OCI-LY7 (cell line): ENCODE results near the gene NPIPA5. TPM values are rescaled to one million over a fixed set of nuclear protein-coding genes. Genes with fewer than 3 reads are reported as not detected.
"Not testable (repeated sequence)": the region's sequence is repeated elsewhere in the genome, so short reads cannot be mapped to it uniquely, and the experiment has no call there.

Experiments used
- BruUV-seq: library from RNA; stranded (reverse); fragments of 400-500 nt; replicated peaks from 2 replicates; lab custom pipeline; 2021; lab: Mats Ljungman, UMichigan
- CTCF ChIA-PET: fragments of 300-600 bp; sonication (Branson Sonifier 250); formaldehyde crosslinking; loops from one replicate; lab custom pipeline; 2022; ENCODE audit warnings: antibody characterized with exemption; ENCODE audit not compliant: unreplicated experiment; lab: Charles Lee
- POLR2A ChIA-PET: fragments of 300-600 bp; sonication (Branson Sonifier 250); formaldehyde crosslinking; loops from one replicate; lab custom pipeline; 2022; ENCODE audit warnings: antibody characterized with exemption; lab: Charles Lee
- DNase-seq: peaks from one replicate; pipeline ENCODE4 v3.0.0-alpha.2; 2015; ENCODE audit warnings: low spot score
- H2AFZ ChIP-seq: fragments of 200-600 bp; sonication (generic), shearing (Covaris generic); 2 replicates; pipeline ENCODE4 v1.6.1; 2014; ENCODE audit warnings: mild to moderate bottlenecking, antibody characterized with exemption, low read length, moderate library complexity
- H3K27ac ChIP-seq: fragments of 200-600 bp; sonication (generic); 2 replicates; pipeline ENCODE4 v1.5.1; 2014; ENCODE audit warnings: mixed run types, low read depth, mild to moderate bottlenecking, moderate library complexity, low read length, inconsistent platforms; ENCODE audit not compliant: poor library complexity, severe bottlenecking
- H3K36me3 ChIP-seq: fragments of 200-600 bp; sonication (generic); 2 replicates; pipeline ENCODE4 v1.6.1; 2014; ENCODE audit warnings: mild to moderate bottlenecking, antibody characterized with exemption, low read length, moderate library complexity, mixed read lengths; ENCODE audit not compliant: insufficient read depth
- H3K4me1 ChIP-seq: fragments of 200-600 bp; sonication (generic); 2 replicates; pipeline ENCODE4 v1.5.1; 2014; ENCODE audit warnings: mild to moderate bottlenecking, low read length; ENCODE audit not compliant: insufficient read depth, poor library complexity, severe bottlenecking
- H3K4me2 ChIP-seq: fragments of 200-600 bp; sonication (generic); 2 replicates; pipeline ENCODE4 v1.6.1; 2014; ENCODE audit warnings: mild to moderate bottlenecking, low read length
- H3K4me3 ChIP-seq: fragments of 200-600 bp; sonication (generic); 2 replicates; pipeline ENCODE4 v1.5.1; 2014; ENCODE audit warnings: mild to moderate bottlenecking, low read depth, low read length; ENCODE audit not compliant: poor library complexity, severe bottlenecking
- H3K79me2 ChIP-seq: fragments of 200-600 bp; sonication (generic); 2 replicates; pipeline ENCODE4 v1.6.1; 2016; ENCODE audit warnings: low read depth, mild to moderate bottlenecking, low read length, moderate library complexity, mixed read lengths; ENCODE audit not compliant: insufficient read depth
- H3K9me2 ChIP-seq: fragments of 200-600 bp; sonication (generic); 2 replicates; pipeline ENCODE4 v1.6.1; 2016; ENCODE audit warnings: mild to moderate bottlenecking, low read length, mixed read lengths; ENCODE audit not compliant: insufficient read depth
- H3K9me3 ChIP-seq: fragments of 200-600 bp; sonication (generic); 2 replicates; pipeline ENCODE4 v1.6.1; 2014; ENCODE audit warnings: mild to moderate bottlenecking, mixed run types, low read length, mixed read lengths
- H4K20me1 ChIP-seq: fragments of 200-600 bp; sonication (generic); 2 replicates; pipeline ENCODE4 v1.6.1; 2014; ENCODE audit warnings: mild to moderate bottlenecking, antibody characterized with exemption, low read length, moderate library complexity, mixed read lengths; ENCODE audit not compliant: insufficient read depth
- intact Hi-C: fragments of 100-400 bp; cut with micrococcal nuclease; formaldehyde crosslinking; loops from one replicate; pipeline ENCODE4 v1.10.0; 2022; ENCODE audit not compliant: unreplicated experiment
- total RNA-seq, 2 experiments: library from RNA; depleted of rRNA in 1 of 2; stranded (reverse); fragments of >200 nt in 1 of 2; shearing (Covaris generic) in 1 of 2; gene quantifications; 2 replicates each; pipeline ENCODE4 v1.2.3, GENCODE V29; 2014 to 2022

NPIPA5 gene
- total RNA-seq, 2 experiments from 2014 or later: 1.4 TPM; not detected in 1

- H3K9me2 ChIP-seq, CTCF ChIA-PET, H3K4me3 ChIP-seq, H3K4me2 ChIP-seq, intact Hi-C loops, DNase-seq, H3K79me2 ChIP-seq, H4K20me1 ChIP-seq, H3K4me1 ChIP-seq, H3K27ac ChIP-seq, H2AFZ ChIP-seq, H3K9me3 ChIP-seq, H3K36me3 ChIP-seq, BruUV-seq, POLR2A ChIA-PET: not testable (repeated sequence)
Observed at GRCh38 chr16:15351745-15352144, 26.3 kb downstream of the NPIPA5 start.

- H3K9me2 ChIP-seq, H3K4me3 ChIP-seq, H3K4me1 ChIP-seq, H4K20me1 ChIP-seq, H3K9me3 ChIP-seq, H3K27ac ChIP-seq, CTCF ChIA-PET, H2AFZ ChIP-seq, intact Hi-C loops, H3K4me2 ChIP-seq, DNase-seq, H3K36me3 ChIP-seq, H3K79me2 ChIP-seq, BruUV-seq, POLR2A ChIA-PET: not testable (repeated sequence)
Observed at GRCh38 chr16:15351251-15351650, 26.8 kb downstream of the NPIPA5 start.

GRCh38 chr16:15348721-15349120, 29.4 kb downstream of the NPIPA5 start:
- H3K4me1 ChIP-seq, H3K4me3 ChIP-seq, H3K36me3 ChIP-seq, BruUV-seq, H2AFZ ChIP-seq, H3K79me2 ChIP-seq, H3K27ac ChIP-seq, H3K9me2 ChIP-seq, intact Hi-C loops, H3K9me3 ChIP-seq, CTCF ChIA-PET, H3K4me2 ChIP-seq, H4K20me1 ChIP-seq, POLR2A ChIA-PET, DNase-seq: not testable (repeated sequence)

DNA sequence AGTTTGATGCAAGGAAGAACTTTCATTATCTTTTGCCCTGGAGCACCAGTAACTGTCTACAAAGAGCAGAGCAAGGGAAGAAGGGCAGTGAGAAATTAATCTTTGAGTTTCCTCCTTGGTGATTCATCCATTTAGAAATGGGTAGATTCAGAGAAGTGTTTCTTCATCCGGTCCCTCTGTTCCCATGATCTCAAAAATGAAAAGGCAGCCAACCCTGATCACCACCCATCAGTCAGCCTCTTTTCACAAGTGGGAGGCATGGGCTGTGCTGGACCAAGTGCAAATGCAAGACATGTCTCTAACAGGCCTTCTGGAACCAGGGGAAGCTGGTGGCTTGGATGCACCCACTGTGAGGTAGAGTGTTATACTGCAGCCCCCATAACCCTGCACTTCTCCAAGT, 35.8 kb downstream of the NPIPA5 start:
- H3K9me2 ChIP-seq, intact Hi-C loops, BruUV-seq: not testable (repeated sequence)

GRCh38 chr16:15338986-15339385, 39.1 kb downstream of the NPIPA5 start:
- not testable (repeated sequence) for DNase-seq, BruUV-seq

More for the DNA sequence above, 35.8 kb downstream of the NPIPA5 start:
- H3K4me1 ChIP-seq, H2AFZ ChIP-seq, H4K20me1 ChIP-seq, CTCF ChIA-PET, POLR2A ChIA-PET, H3K4me3 ChIP-seq, H3K27ac ChIP-seq, H3K36me3 ChIP-seq, H3K4me2 ChIP-seq, H3K9me3 ChIP-seq, DNase-seq, H3K79me2 ChIP-seq: not testable (repeated sequence)

DNA sequence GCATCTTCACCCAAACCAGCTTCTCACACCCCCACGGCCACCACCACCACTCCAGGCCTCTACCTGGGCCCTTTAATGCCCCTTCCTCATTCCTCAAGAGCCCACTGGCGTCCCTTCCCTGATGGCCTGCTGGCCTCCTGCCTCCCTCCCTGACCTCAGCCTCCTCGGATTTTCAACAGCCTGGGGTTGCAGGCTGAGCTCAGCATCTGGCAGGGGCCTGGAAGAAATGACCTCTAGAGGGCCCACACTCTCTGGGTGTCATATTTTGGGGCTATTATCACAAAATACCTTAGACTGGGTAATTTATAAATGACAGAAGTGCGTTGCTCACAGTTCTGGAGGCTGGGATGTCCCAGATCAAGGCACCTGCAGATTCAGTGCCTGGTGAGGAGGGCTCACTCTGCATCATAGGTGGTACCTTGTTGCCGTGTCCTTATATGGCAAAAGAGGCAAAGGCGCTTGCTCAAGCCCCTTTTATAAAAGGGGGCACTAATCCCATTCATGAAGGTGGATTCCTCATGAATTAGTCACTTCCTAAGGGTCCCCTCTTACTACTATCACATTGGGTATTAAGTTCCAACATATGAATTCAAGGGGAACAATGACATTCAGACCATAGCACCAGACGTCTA, 40.0 kb downstream of the NPIPA5 start:
- BruUV-seq, H2AFZ ChIP-seq, H3K4me2 ChIP-seq, intact Hi-C loops, DNase-seq, H3K9me2 ChIP-seq, H3K4me3 ChIP-seq, CTCF ChIA-PET, H3K9me3 ChIP-seq, H3K36me3 ChIP-seq, H3K79me2 ChIP-seq, H4K20me1 ChIP-seq, H3K4me1 ChIP-seq, POLR2A ChIA-PET, H3K27ac ChIP-seq: not testable (repeated sequence)

More at GRCh38 chr16:15338986-15339385, 39.1 kb downstream of the NPIPA5 start:
- POLR2A ChIA-PET, H4K20me1 ChIP-seq, H3K27ac ChIP-seq, H3K9me2 ChIP-seq, H3K4me2 ChIP-seq, H3K4me1 ChIP-seq, intact Hi-C loops, H3K36me3 ChIP-seq, H3K9me3 ChIP-seq, H3K79me2 ChIP-seq, H2AFZ ChIP-seq, H3K4me3 ChIP-seq, CTCF ChIA-PET: not testable (repeated sequence)
